Nephron (organoid): Measurements from ENCODE around the gene MKKS.
"Not testable (repeated sequence)": the region's sequence is repeated elsewhere in the genome, so short reads cannot be mapped to it uniquely, and the experiment has no call there.

Experiments
- H3K27ac Mint-ChIP-seq, 3 experiments: 2 replicates each; pipeline ENCODE4 v1.8.0; 2020; ENCODE audit warnings: mixed read lengths in 3 of 3, mild to moderate bottlenecking in 2 of 3, moderate library complexity in 1 of 3
- H3K27me3 Mint-ChIP-seq: 2 replicates; pipeline ENCODE4 v1.8.0; 2021; ENCODE audit warnings: low read depth, mild to moderate bottlenecking, moderate library complexity, mixed read lengths
- H3K36me3 Mint-ChIP-seq: 2 replicates; pipeline ENCODE4 v1.8.0; 2020; ENCODE audit warnings: low read depth, mixed read lengths
- H3K4me1 Mint-ChIP-seq: 2 replicates; pipeline ENCODE4 v1.8.0; 2020; ENCODE audit warnings: mixed read lengths
- H3K4me3 Mint-ChIP-seq, 3 experiments: 2 replicates each; pipeline ENCODE4 v1.8.0; 2020; ENCODE audit warnings: mild to moderate bottlenecking in 3 of 3, mixed read lengths in 3 of 3, moderate library complexity in 2 of 3
- H3K9me3 Mint-ChIP-seq: 2 replicates; pipeline ENCODE4 v1.8.0; 2020; ENCODE audit warnings: mixed read lengths
- CTCF ChIP-seq, 3 experiments: fragments of 200-600 bp; sonication (generic); IDR thresholded peaks; one replicate each; pipeline ENCODE4 v1.5.0; 2021; ENCODE audit warnings: antibody characterized with exemption in 3 of 3; ENCODE audit not compliant: unreplicated experiment in 3 of 3

The MKKS gene

GRCh38 chr20:10404959-10405530, 29.0 kb downstream of the MKKS start:
- Mint-ChIP-seq H3K27me3 (no peaks in the 10 kb centered on the region), H3K9me3 (no peaks in the 10 kb centered on the region), H3K36me3 (peaks cover 7% of the 10 kb centered on the region), H3K4me3 (no peak overlapping the region), H3K4me1 (no peaks in the 10 kb centered on the region), H3K27ac (no peak overlapping the region)
- no peak for TF ChIP-seq CTCF (IDR thresholded peaks at IDR 0.05; ENCODE audit: unreplicated experiment in 3 of 3)

GRCh38 chr20:10404023-10404628, 29.9 kb downstream of the MKKS start:
- peaks cover 7% of the 10 kb centered on the region for H3K36me3 Mint-ChIP-seq

GRCh38 chr20:10402938-10403608, 30.9 kb downstream of the MKKS start:
- Mint-ChIP-seq H3K27me3 (no peaks in the 10 kb centered on the region), H3K9me3 (no peaks in the 10 kb centered on the region), H3K36me3 (peaks cover 7% of the 10 kb centered on the region), H3K4me3 (no peak overlapping the region), H3K4me1 (no peaks in the 10 kb centered on the region), H3K27ac (no peak overlapping the region)
- no peak for TF ChIP-seq CTCF (IDR thresholded peaks at IDR 0.05; ENCODE audit: unreplicated experiment in 3 of 3)

More at GRCh38 chr20:10404023-10404628, 29.9 kb downstream of the MKKS start:
- no peak for TF ChIP-seq CTCF (IDR thresholded peaks at IDR 0.05; ENCODE audit: unreplicated experiment in 3 of 3)
- H3K27me3 Mint-ChIP-seq = no peaks in the 10 kb centered on the region
- no peaks in the 10 kb centered on the region for H3K4me1 Mint-ChIP-seq
- no peaks in the 10 kb centered on the region for H3K9me3 Mint-ChIP-seq
- H3K27ac Mint-ChIP-seq = no peak overlapping the region
- H3K4me3 Mint-ChIP-seq = no peak overlapping the region

DNA sequence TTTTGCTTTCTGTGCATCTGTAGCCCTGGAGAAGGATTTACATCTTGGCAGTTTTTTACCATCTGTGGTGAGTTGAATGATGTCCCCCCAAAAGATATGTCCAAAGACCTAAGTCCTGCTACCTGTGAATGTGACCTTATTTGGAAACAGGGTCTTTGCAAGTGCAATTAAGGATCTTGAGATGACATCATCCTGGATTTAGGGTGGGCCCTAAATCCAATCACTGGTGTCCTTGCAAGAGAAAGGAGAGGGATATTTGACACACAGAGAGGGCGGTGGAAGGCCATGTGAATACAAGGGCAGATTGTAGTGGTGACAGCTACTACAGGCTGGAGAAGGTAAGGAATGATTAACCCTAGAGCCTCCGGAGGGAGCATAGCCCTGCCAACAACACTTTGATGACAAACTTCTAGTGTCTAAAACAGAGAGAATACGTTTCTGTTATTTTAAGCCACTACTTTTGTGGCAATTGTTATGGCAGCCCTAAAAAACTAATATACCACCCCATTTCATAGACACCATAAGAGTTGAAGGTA, 35.1 kb downstream of the MKKS start:
- H3K9me3 Mint-ChIP-seq = no peaks in the 10 kb centered on the region
- no peaks in the 10 kb centered on the region for H3K36me3 Mint-ChIP-seq
- TF ChIP-seq CTCF (IDR thresholded peaks at IDR 0.05; ENCODE audit: unreplicated experiment in 3 of 3) = no peak
- H3K27ac Mint-ChIP-seq = no peak overlapping the region
- H3K4me3 Mint-ChIP-seq = no peak overlapping the region
- no peaks in the 10 kb centered on the region for H3K27me3 Mint-ChIP-seq
- H3K4me1 Mint-ChIP-seq = no peaks in the 10 kb centered on the region

DNA sequence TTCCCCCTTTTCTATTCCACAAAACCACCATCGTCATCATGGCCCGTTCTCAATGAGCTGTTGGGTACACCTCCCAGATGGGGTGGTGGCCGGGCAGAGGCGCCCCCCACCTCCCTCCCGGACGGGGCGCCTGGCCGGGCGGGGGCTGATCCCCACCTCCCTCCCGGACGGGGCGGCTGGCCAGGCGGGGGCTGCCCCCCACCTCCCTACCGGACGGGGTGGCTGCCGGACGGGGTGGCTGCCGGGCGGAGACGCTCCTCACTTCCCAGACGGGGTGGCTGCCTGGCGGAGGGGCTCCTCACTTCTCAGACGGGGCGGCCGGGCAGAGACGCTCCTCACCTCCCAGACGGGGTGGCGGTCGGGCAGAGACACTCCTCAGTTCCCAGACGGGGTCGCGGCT, 39.3 kb downstream of the MKKS start:
- not testable (repeated sequence) for H3K27ac Mint-ChIP-seq, H3K36me3 Mint-ChIP-seq, H3K4me3 Mint-ChIP-seq, H3K4me1 Mint-ChIP-seq, H3K27me3 Mint-ChIP-seq, H3K9me3 Mint-ChIP-seq

GRCh38 chr20:10390709-10391108, 43.3 kb downstream of the MKKS start:
- Mint-ChIP-seq H3K4me1 (no peaks in the 10 kb centered on the region), H3K36me3 (no peaks in the 10 kb centered on the region), H3K27ac (no peak overlapping the region), H3K4me3 (no peak overlapping the region), H3K27me3 (no peaks in the 10 kb centered on the region), H3K9me3 (no peaks in the 10 kb centered on the region)
- TF ChIP-seq CTCF (IDR thresholded peaks at IDR 0.05; ENCODE audit: unreplicated experiment in 3 of 3) = no peak
